Prostate gland (tissue), 2 donors: ENCODE measurements around the gene MRTO4.

ENCODE experiments used
- POLR2AphosphoS5 ChIP-seq: sonication (generic); formaldehyde crosslinking; IDR thresholded peaks from one replicate; pipeline ENCODE4 v1.6.1; 2017; ENCODE audit warnings: antibody characterized with exemption
- TF ChIP-seq, protein P1 (sequence below), 4 experiments: fragments of 200-600 bp in 2 of 4; fragments of 450-650 bp in 2 of 4; sonication (generic) in 2 of 4; IDR thresholded peaks; 1 replicate in 3 of 4; 2 replicates in 1 of 4; pipeline ENCODE4 v1.5.1; 2016 to 2019; ENCODE audit warnings: antibody characterized with exemption in 4 of 4, mild to moderate bottlenecking in 2 of 4, moderate library complexity in 2 of 4

DNA sequence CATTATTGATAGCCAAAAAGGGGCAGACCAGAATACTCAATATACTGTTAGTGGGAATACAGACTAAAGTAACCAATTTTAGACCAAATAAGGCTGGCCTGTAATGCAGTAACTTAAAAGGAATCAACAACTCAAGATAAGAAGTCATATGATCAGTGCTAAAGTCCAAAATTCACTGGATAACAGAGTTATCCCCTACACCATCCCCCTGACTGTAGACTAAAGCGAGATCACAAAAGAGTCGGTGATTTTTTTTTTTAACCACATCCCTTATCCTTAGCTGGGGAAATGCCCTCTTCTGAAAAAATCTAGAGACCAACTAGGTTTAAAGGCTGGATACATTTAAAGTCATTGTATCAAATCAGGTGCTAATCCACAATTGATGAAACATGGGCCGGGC lies 49.2 kb upstream of the MRTO4 start:
- TF ChIP-seq, protein P1, sequence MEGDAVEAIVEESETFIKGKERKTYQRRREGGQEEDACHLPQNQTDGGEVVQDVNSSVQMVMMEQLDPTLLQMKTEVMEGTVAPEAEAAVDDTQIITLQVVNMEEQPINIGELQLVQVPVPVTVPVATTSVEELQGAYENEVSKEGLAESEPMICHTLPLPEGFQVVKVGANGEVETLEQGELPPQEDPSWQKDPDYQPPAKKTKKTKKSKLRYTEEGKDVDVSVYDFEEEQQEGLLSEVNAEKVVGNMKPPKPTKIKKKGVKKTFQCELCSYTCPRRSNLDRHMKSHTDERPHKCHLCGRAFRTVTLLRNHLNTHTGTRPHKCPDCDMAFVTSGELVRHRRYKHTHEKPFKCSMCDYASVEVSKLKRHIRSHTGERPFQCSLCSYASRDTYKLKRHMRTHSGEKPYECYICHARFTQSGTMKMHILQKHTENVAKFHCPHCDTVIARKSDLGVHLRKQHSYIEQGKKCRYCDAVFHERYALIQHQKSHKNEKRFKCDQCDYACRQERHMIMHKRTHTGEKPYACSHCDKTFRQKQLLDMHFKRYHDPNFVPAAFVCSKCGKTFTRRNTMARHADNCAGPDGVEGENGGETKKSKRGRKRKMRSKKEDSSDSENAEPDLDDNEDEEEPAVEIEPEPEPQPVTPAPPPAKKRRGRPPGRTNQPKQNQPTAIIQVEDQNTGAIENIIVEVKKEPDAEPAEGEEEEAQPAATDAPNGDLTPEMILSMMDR (IDR thresholded peaks at IDR 0.05), result no peak
- TF ChIP-seq POLR2AphosphoS5, result no peak
